ENCODE data around the gene ZNF497.
"Not testable (repeated sequence)": the region's sequence is repeated elsewhere in the genome, so short reads cannot be mapped to it uniquely, and the experiment has no call there.

ZNF497 gene

GRCh38 chr19:58381460-58382212, 19.1 kb upstream of the ZNF497 start:
- no peaks in the 10 kb centered on the region for H3K27me3 ChIP-seq (ENCODE audit: control insufficient read depth, insufficient read depth, low read length)
- H3K9ac ChIP-seq, result peak overlapping the region; percentile 49
- H3K36me3 ChIP-seq (ENCODE audit: control insufficient read depth, insufficient read depth, low read length), result no peaks in the 10 kb centered on the region
- peak overlapping the region; percentile 89 for H3K27ac ChIP-seq
- H2AFZ ChIP-seq, result peak overlapping the region; percentile 14
- H3K4me2 ChIP-seq (ENCODE audit: low read length), result peak overlapping the region; percentile 68
- peaks cover 22% of the 10 kb centered on the region for H3K4me1 ChIP-seq
- H3K9me3 ChIP-seq (ENCODE audit: control insufficient read depth, low read length), result no peaks in the 10 kb centered on the region
- H3K4me3 ChIP-seq (ENCODE audit: low read depth, low read length), result peak overlapping the region; percentile 82
- peaks cover 3% of the 10 kb centered on the region for H3K79me2 ChIP-seq
- no peak for TF ChIP-seq CTCF (IDR thresholded peaks at IDR 0.05)

GRCh38 chr19:58380662-58381459, 18.3 kb upstream of the ZNF497 start, which contains the start of gene ZNF837:
ZNF837 (minus strand) TSS chr19:58381030; CDS start chr19:58369332, 11,698 bp downstream.
- H3K4me3 ChIP-seq (ENCODE audit: low read depth, low read length), result peak within 1 kb of the TSS; percentile 82
- no peaks in the 10 kb centered on the region for H3K27me3 ChIP-seq (ENCODE audit: control insufficient read depth, insufficient read depth, low read length)
- no peaks in the 10 kb centered on the region for H3K36me3 ChIP-seq (ENCODE audit: control insufficient read depth, insufficient read depth, low read length)
- H3K4me1 ChIP-seq, result peaks cover 19% of the 10 kb centered on the region
- peak; percentile 15 for TF ChIP-seq CTCF (IDR thresholded peaks at IDR 0.05)
- H3K4me2 ChIP-seq (ENCODE audit: low read length), result peak within 1 kb of the TSS; percentile 96
- peaks cover 3% of the 10 kb centered on the region for H3K79me2 ChIP-seq
- peak within 1 kb of the TSS; percentile 89 for H3K27ac ChIP-seq
- H3K9ac ChIP-seq, result peak within 1 kb of the TSS; percentile 49
- no peaks in the 10 kb centered on the region for H3K9me3 ChIP-seq (ENCODE audit: control insufficient read depth, low read length)
- peak within 1 kb of the TSS; percentile 89 for H2AFZ ChIP-seq

- H3K4me1 ChIP-seq, result peaks cover 12% of the 10 kb centered on the region
- TF ChIP-seq CTCF (IDR thresholded peaks at IDR 0.05), result no peak
These were observed 17.6 kb upstream of the ZNF497 start for GRCh38 chr19:58380037-58380661.

GRCh38 chr19:58379246-58379645, 16.7 kb upstream of the ZNF497 start:
- Histone ChIP-seq H3K4me3 (ENCODE audit: low read depth, low read length) (no peak overlapping the region), H3K27ac (peak overlapping the region; percentile 30), H3K9ac (no peak overlapping the region), H3K27me3 (ENCODE audit: control insufficient read depth, insufficient read depth, low read length) (no peaks in the 10 kb centered on the region), H3K9me3 (ENCODE audit: control insufficient read depth, low read length) (no peaks in the 10 kb centered on the region), H2AFZ (no peak overlapping the region), H3K79me2 (peaks cover 4% of the 10 kb centered on the region), H3K4me2 (ENCODE audit: low read length) (no peak overlapping the region), H3K4me1 (peaks cover 11% of the 10 kb centered on the region), H3K36me3 (ENCODE audit: control insufficient read depth, insufficient read depth, low read length) (no peaks in the 10 kb centered on the region)
- no peak for TF ChIP-seq CTCF (IDR thresholded peaks at IDR 0.05)

More at GRCh38 chr19:58380037-58380661, 17.6 kb upstream of the ZNF497 start:
- Histone ChIP-seq H3K27ac (peak overlapping the region; percentile 89), H3K4me3 (ENCODE audit: low read depth, low read length) (peak overlapping the region; percentile 82), H3K27me3 (ENCODE audit: control insufficient read depth, insufficient read depth, low read length) (no peaks in the 10 kb centered on the region), H2AFZ (peak overlapping the region; percentile 89), H3K4me2 (ENCODE audit: low read length) (peak overlapping the region; percentile 96), H3K9me3 (ENCODE audit: control insufficient read depth, low read length) (no peaks in the 10 kb centered on the region), H3K36me3 (ENCODE audit: control insufficient read depth, insufficient read depth, low read length) (no peaks in the 10 kb centered on the region), H3K9ac (no peak overlapping the region), H3K79me2 (peaks cover 3% of the 10 kb centered on the region)

GRCh38 chr19:58376724-58377123, 14.2 kb upstream of the ZNF497 start:
- H3K4me3 ChIP-seq (ENCODE audit: low read depth, low read length); H3K4me1 ChIP-seq; H3K79me2 ChIP-seq; H3K27me3 ChIP-seq (ENCODE audit: control insufficient read depth, insufficient read depth, low read length); H3K9me3 ChIP-seq (ENCODE audit: control insufficient read depth, low read length); H3K4me2 ChIP-seq (ENCODE audit: low read length); H3K27ac ChIP-seq; H3K9ac ChIP-seq; H2AFZ ChIP-seq; H3K36me3 ChIP-seq (ENCODE audit: control insufficient read depth, insufficient read depth, low read length): not testable (repeated sequence)
